ENCODE measurements around the gene NUDT15. TPM values are rescaled to one million over a fixed set of nuclear protein-coding genes. Genes with fewer than 3 reads are reported as not detected.
"Not testable (repeated sequence)": the region's sequence is repeated elsewhere in the genome, so short reads cannot be mapped to it uniquely, and the experiment has no call there.

NUDT15 gene
- total RNA-seq, 1 donor from 2014 or later, result 17.5 TPM

DNA sequence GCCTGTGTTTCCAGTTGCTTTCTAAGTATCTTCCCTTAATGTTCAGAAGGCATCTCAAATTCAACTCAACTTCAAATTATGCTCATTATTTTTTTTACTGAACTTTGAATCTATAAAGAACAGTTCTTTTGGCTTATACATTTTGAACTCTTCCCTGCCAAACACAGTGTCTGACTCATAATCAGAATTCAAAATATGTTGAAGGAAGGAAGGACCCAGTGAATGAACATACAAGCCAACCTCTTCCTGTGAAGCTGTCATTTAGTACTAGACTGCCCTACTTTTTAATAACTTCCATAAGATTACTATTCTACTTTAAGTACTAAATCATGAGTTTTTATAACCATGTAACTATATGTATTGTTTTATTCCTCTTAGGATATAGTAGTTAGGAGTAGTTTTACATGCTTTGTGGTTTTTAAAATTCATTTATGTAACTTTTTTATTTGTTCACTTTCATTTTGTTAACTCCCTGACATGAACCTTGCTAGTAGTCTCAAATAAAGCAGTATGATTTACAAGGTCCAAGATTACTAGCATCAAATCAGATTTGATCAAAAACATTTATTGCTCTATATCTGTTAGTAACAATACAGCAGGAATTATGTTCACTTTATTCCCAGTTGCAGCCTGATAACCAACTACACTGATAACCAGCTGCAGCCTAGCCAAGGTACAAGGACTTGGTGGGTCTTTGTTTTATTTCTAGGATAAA, 6.4 kb downstream of the NUDT15 start:
- no peaks in the 10 kb centered on the region for H3K36me3 ChIP-seq (ENCODE audit: control insufficient read depth, insufficient read depth, low read length)
- H3K4me3 ChIP-seq (ENCODE audit: low read depth, low read length), result no peak overlapping the region
- TF ChIP-seq CTCF (IDR thresholded peaks at IDR 0.05; ENCODE audit: insufficient read depth, low read length, poor library complexity, severe bottlenecking), result no peak
- DNase-seq (ENCODE audit: low read depth), result no peak
- no peaks in the 10 kb centered on the region for H3K27me3 ChIP-seq (ENCODE audit: control insufficient read depth, insufficient read depth, low read length)

GRCh38 chr13:48050550-48050949, 13.0 kb downstream of the NUDT15 start:
- TF ChIP-seq CTCF (IDR thresholded peaks at IDR 0.05; ENCODE audit: insufficient read depth, low read length, poor library complexity, severe bottlenecking), result no peak
- Histone ChIP-seq H3K4me3 (ENCODE audit: low read depth, low read length) (no peak overlapping the region), H3K36me3 (ENCODE audit: control insufficient read depth, insufficient read depth, low read length) (peaks cover 1% of the 10 kb centered on the region), H3K27me3 (ENCODE audit: control insufficient read depth, insufficient read depth, low read length) (no peaks in the 10 kb centered on the region)
- no peak for DNase-seq (ENCODE audit: low read depth)

GRCh38 chr13:48054601-48055000, 17.1 kb downstream of the NUDT15 start:
- Histone ChIP-seq H3K4me3 (ENCODE audit: low read depth, low read length) (no peak overlapping the region), H3K36me3 (ENCODE audit: control insufficient read depth, insufficient read depth, low read length) (peaks cover 1% of the 10 kb centered on the region), H3K27me3 (ENCODE audit: control insufficient read depth, insufficient read depth, low read length) (no peaks in the 10 kb centered on the region)
- no peak for TF ChIP-seq CTCF (IDR thresholded peaks at IDR 0.05; ENCODE audit: insufficient read depth, low read length, poor library complexity, severe bottlenecking)
- no peak for DNase-seq (ENCODE audit: low read depth)

DNA sequence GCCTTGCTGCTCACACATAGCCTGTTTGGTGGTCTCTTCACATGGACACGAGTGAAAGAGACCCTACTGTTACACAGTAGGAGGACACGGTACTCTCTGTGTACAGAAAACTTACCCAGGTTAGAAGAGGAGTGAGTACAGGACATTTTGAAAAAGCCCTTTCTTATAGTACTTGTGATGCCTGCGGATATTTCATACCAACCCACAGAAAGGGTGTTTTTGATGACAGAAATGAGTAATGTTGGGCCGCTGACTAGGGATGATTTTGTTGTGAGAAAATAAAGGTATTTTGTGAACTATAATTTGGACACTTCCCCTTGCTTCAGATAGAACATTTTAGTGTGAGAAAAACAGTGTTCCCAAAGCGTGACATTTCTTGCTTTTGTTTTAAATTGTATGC, 18.2 kb downstream of the NUDT15 start:
- H3K36me3 ChIP-seq (ENCODE audit: control insufficient read depth, insufficient read depth, low read length), result peaks cover 1% of the 10 kb centered on the region
- no peak overlapping the region for H3K4me3 ChIP-seq (ENCODE audit: low read depth, low read length)
- no peak for DNase-seq (ENCODE audit: low read depth)
- no peak for TF ChIP-seq CTCF (IDR thresholded peaks at IDR 0.05; ENCODE audit: insufficient read depth, low read length, poor library complexity, severe bottlenecking)
- no peaks in the 10 kb centered on the region for H3K27me3 ChIP-seq (ENCODE audit: control insufficient read depth, insufficient read depth, low read length)

DNA sequence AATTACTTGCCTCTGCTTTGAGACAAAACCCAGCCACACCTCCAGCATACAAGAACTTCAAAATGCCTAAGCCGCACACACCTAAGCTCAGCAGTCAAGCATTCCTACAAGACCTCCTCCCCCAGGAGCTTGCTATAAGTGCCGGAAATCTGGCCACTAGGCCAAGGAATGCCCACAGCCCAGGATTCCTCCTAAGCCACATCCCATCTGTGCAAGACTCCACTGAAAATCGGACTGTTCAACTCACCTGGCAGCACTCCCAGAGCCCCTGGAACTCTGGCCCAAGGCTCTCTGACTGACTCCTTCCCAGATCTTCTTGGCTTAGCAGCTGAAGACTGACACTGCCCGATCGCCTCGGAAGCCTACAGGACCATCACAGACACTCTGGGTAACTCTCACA, 21.0 kb downstream of the NUDT15 start:
- not testable (repeated sequence) for H3K36me3 ChIP-seq (ENCODE audit: control insufficient read depth, insufficient read depth, low read length); H3K4me3 ChIP-seq (ENCODE audit: low read depth, low read length); DNase-seq (ENCODE audit: low read depth); H3K27me3 ChIP-seq (ENCODE audit: control insufficient read depth, insufficient read depth, low read length)

DNA sequence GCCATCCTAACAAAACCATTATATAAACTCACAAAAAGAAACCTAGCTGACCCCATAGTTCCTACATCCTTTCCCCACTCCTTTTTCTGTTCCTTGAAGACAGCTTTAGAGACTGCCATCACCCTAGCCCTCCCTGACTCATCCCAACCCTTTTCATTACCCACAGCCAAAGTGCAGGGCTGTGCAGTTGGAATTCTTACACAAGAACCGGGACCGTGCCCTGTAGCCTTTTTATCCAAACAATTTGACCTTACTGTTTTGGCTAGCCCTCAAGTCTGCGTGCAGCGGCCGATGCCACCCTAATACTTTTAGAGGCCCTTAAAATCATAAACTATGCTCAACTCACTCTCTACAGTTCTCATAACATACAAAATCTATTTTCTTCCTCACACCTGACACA, 22.4 kb downstream of the NUDT15 start:
- not testable (repeated sequence) for DNase-seq (ENCODE audit: low read depth); H3K4me3 ChIP-seq (ENCODE audit: low read depth, low read length); H3K27me3 ChIP-seq (ENCODE audit: control insufficient read depth, insufficient read depth, low read length); H3K36me3 ChIP-seq (ENCODE audit: control insufficient read depth, insufficient read depth, low read length)

DNA sequence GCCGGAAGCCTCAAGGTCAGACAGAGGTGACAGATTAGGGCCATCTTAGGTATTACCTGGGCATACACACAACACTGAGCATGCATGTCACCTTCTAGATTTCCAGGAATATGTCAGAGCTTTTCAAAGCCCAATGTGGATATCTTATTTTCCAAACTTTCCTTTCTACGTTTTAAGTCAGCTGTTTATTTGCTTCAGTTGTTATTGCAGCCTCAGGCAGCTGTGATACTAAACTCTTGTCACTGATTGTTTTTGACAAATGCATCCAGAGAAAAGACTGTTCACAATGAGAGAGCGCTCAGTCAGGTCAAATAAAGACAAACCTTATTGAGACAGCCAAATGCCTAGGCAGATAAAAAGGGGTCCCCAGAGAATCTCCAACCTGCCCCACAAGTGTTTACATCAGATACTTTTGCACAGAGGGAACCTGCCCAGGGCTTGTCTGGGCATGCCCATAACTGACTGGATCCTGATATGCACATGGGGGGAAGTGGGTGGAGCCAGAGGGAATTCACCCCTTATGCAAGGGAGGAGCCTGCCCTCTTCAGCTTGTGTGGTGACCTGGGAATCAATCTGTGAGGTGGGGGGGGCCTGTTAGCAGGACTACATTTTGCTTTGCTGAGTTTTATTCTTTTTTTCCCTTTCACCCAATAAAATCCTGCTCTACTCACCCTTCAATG, 28.9 kb downstream of the NUDT15 start:
- H3K27me3 ChIP-seq (ENCODE audit: control insufficient read depth, insufficient read depth, low read length), result no peaks in the 10 kb centered on the region
- TF ChIP-seq CTCF (IDR thresholded peaks at IDR 0.05; ENCODE audit: insufficient read depth, low read length, poor library complexity, severe bottlenecking), result no peak
- peaks cover 1% of the 10 kb centered on the region for H3K36me3 ChIP-seq (ENCODE audit: control insufficient read depth, insufficient read depth, low read length)
- DNase-seq (ENCODE audit: low read depth), result no peak
- no peak overlapping the region for H3K4me3 ChIP-seq (ENCODE audit: low read depth, low read length)

Measured in kidney epithelial cell (primary cell).